HCT116 (cell line): Measurements from ENCODE around the gene MAML1.

ENCODE experiments used
- CTCF ChIP-seq, 3 experiments: fragments of 200-600 bp in 1 of 3; sonication (generic) in 1 of 3; IDR thresholded peaks in 2 of 3; conservative IDR thresholded peaks in 1 of 3; 2 replicates each; pipeline ENCODE4 v1.5.1; 2012 to 2017; ENCODE audit warnings: low read depth in 2 of 3, low read length in 2 of 3, antibody characterized with exemption in 1 of 3, borderline replicate concordance in 1 of 3, control low read depth in 1 of 3, mild to moderate bottlenecking in 1 of 3, mixed read lengths in 1 of 3, mixed run types in 1 of 3, moderate library complexity in 1 of 3; ENCODE audit not compliant: insufficient read depth in 1 of 3
- EZH2 ChIP-seq: fragments of 200-600 bp; sonication (generic); IDR thresholded peaks from 2 replicates; pipeline ENCODE4 v1.6.1; 2017; ENCODE audit warnings: antibody characterized with exemption, mixed run types
- SIN3A ChIP-seq: IDR thresholded peaks from 2 replicates; pipeline ENCODE4 v1.6.1; 2012; ENCODE audit warnings: low read depth
- SP1 ChIP-seq: IDR thresholded peaks from 2 replicates; pipeline ENCODE4 v1.6.1; 2012; ENCODE audit warnings: low read depth
- ZNF274 ChIP-seq: fragments of 200-500 bp; sonication (Bioruptor generic); IDR thresholded peaks from 2 replicates; pipeline ENCODE4 v1.6.1; 2014; ENCODE audit warnings: mild to moderate bottlenecking, low read depth, low read length, inconsistent platforms

DNA sequence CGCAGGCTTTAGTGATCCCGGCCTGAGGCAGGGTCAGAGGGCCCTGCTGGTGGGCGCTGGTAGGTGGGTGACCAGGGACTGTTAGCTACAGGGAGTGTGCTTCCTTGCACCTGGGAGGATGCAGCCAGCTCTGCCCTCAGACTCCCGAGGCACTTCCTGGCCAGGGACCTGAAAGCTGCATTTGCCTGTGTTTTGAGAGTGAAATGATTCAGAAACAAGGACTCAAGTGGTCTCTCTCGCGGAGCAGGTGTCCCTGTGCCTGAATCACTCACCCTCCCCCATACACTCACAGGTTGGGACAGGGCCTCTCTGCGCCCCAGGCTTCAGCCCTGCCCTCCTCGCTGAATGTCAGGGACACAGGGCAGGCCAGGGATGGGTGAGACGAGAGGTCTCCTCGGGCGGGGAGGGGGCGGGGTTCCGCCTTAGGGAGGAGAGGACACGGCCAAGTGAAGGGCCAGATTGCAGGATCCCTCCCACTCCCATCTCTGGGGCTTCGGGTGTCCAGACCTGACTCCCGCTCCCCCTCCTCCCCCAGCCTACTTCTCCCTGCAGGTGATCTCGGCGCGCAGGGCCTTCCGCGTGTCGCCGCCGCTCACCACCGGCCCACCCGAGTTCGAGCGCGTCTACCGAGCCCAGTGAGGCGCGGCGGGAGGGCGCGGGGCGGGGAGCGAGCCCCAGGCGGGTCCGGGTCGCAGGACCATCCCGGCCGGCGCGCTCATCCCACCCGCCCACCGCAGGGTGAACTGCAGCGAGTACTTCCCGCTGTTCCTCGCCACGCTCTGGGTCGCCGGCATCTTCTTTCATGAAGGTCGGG is 62.6 kb downstream of the MAML1 start:
- TF ChIP-seq CTCF (IDR thresholded peaks at IDR 0.05 in 2 of 3, conservative IDR thresholded peaks at IDR 0.05 in 1 of 3; ENCODE audit: borderline replicate concordance in 1 of 3, insufficient read depth in 1 of 3, low read depth in 2 of 3, low read length in 2 of 3), result no peak
- TF ChIP-seq EZH2, result no peak
- no peak for TF ChIP-seq SP1
- TF ChIP-seq ZNF274, result no peak
- no peak for TF ChIP-seq SIN3A
